GM23338 (cell line): ENCODE results near the gene EFTUD2. TPM values are rescaled to one million over a fixed set of nuclear protein-coding genes. Genes with fewer than 3 reads are reported as not detected.

Experiments used
- ATAC-seq: fragments of 200-7000 bp; cut with Tn5 transposase; 3 replicates; pipeline ENCODE4 v1.9.1; 2020
- DNase-seq: peaks from one replicate; pipeline ENCODE4 v3.0.0-alpha.2; 2015; ENCODE audit warnings: low spot score
- H2AFZ ChIP-seq: fragments of 200-600 bp; sonication (generic); 2 replicates; pipeline ENCODE4 v1.8.0; 2016; ENCODE audit warnings: antibody characterized with exemption, mild to moderate bottlenecking, moderate library complexity
- H3F3A ChIP-seq: fragments of 200-600 bp; sonication (generic); replicated peaks from 2 replicates; pipeline ENCODE4 v1.8.0; 2017; ENCODE audit warnings: antibody characterized with exemption, mixed run types, low read depth
- H3K27ac ChIP-seq: fragments of 200-600 bp; sonication (generic); 2 replicates; pipeline ENCODE4 v1.6.1; 2016; ENCODE audit warnings: low read depth
- H3K27me3 ChIP-seq: fragments of 200-600 bp; sonication (generic); 2 replicates; pipeline ENCODE4 v1.8.0; 2016; ENCODE audit warnings: mild to moderate bottlenecking, mixed run types, moderate library complexity; ENCODE audit not compliant: insufficient read depth
- H3K36me3 ChIP-seq: fragments of 200-600 bp; sonication (generic); 2 replicates; pipeline ENCODE4 v1.8.0; 2016; ENCODE audit warnings: mild to moderate bottlenecking; ENCODE audit not compliant: insufficient read depth
- H3K4me1 ChIP-seq: fragments of 200-600 bp; sonication (generic); 2 replicates; pipeline ENCODE4 v1.8.0; 2016; ENCODE audit warnings: mild to moderate bottlenecking, moderate library complexity; ENCODE audit not compliant: insufficient read depth
- H3K4me2 ChIP-seq: fragments of 200-600 bp; sonication (generic); 2 replicates; pipeline ENCODE4 v1.7.1; 2017; ENCODE audit warnings: mixed run types
- H3K4me3 ChIP-seq: fragments of 200-600 bp; sonication (generic); 2 replicates; pipeline ENCODE4 v1.6.1; 2016; ENCODE audit warnings: mixed run types
- H3K79me2 ChIP-seq: fragments of 200-600 bp; sonication (generic); replicated peaks from 2 replicates; pipeline ENCODE4 v1.8.0; 2017; ENCODE audit warnings: mild to moderate bottlenecking; ENCODE audit not compliant: insufficient read depth
- H3K9me2 ChIP-seq: fragments of 200-600 bp; sonication (generic); 2 replicates; pipeline ENCODE4 v1.8.0; 2017; ENCODE audit not compliant: insufficient read depth
- H4K20me1 ChIP-seq: fragments of 200-600 bp; sonication (generic); replicated peaks from 2 replicates; pipeline ENCODE4 v1.8.0; 2017; ENCODE audit warnings: mild to moderate bottlenecking; ENCODE audit not compliant: insufficient read depth
- H3K27ac Mint-ChIP-seq: 2 replicates; pipeline ENCODE4 v1.8.0; 2020; ENCODE audit warnings: inconsistent platforms, mild to moderate bottlenecking, moderate library complexity, mixed read lengths
- H3K27me3 Mint-ChIP-seq: 3 replicates; pipeline ENCODE4 v1.8.0; 2022; ENCODE audit warnings: low read depth, mild to moderate bottlenecking, moderate library complexity, mixed read lengths, inconsistent platforms; ENCODE audit not compliant: insufficient read depth, poor library complexity
- H3K36me3 Mint-ChIP-seq: 3 replicates; pipeline ENCODE4 v1.8.0; 2021; ENCODE audit warnings: low read depth, mild to moderate bottlenecking, inconsistent platforms, moderate library complexity, mixed read lengths
- H3K4me1 Mint-ChIP-seq: 3 replicates; pipeline ENCODE4 v1.8.0; 2020; ENCODE audit warnings: mild to moderate bottlenecking, inconsistent platforms, mixed read lengths
- H3K4me3 Mint-ChIP-seq: 3 replicates; pipeline ENCODE4 v1.8.0; 2021; ENCODE audit warnings: moderate library complexity, mild to moderate bottlenecking, inconsistent platforms, mixed read lengths
- H3K9me3 Mint-ChIP-seq: 3 replicates; pipeline ENCODE4 v1.8.0; 2020; ENCODE audit warnings: moderate library complexity, mild to moderate bottlenecking, inconsistent platforms, mixed read lengths
- CREB1 ChIP-seq: fragments of 250-450 bp; sonication (Bioruptor Pico); IDR thresholded peaks from 2 replicates; pipeline ENCODE4 v1.5.0; 2020; ENCODE audit warnings: low read depth, mild to moderate bottlenecking, moderate library complexity
- EZH2 ChIP-seq: fragments of 200-600 bp; sonication (generic); IDR thresholded peaks from one replicate; pipeline ENCODE4 v1.8.0; 2017; ENCODE audit warnings: antibody characterized with exemption, mild to moderate bottlenecking, low read depth; ENCODE audit not compliant: unreplicated experiment
- JUNB ChIP-seq: IDR thresholded peaks from one replicate; pipeline ENCODE4 v1.6.1; 2016; ENCODE audit warnings: antibody characterized with exemption; ENCODE audit not compliant: unreplicated experiment
- STAT1 ChIP-seq: IDR thresholded peaks from one replicate; pipeline ENCODE4 v1.6.1; 2016; ENCODE audit warnings: antibody characterized with exemption; ENCODE audit not compliant: unreplicated experiment
- ZNF462 ChIP-seq: fragments of 250-450 bp; sonication (Bioruptor Pico); IDR thresholded peaks from 2 replicates; pipeline ENCODE4 v1.5.0; 2020; ENCODE audit warnings: mild to moderate bottlenecking, moderate library complexity
- polyA plus RNA-seq: library from polyadenylated mRNA; unstranded; fragments of >200 nt; fragmentation: Nextera tagmentation; extraction: Ambion mirVana; gene quantifications from 2 replicates; pipeline ENCODE4 v1.2.1, GENCODE V29; 2016
- total RNA-seq: library from RNA; depleted of rRNA; stranded (reverse); fragments of >200 nt; shearing (Covaris generic); gene quantifications from 2 replicates; pipeline ENCODE4 v1.2.3, GENCODE V29; 2014

The EFTUD2 gene
- total and polyA plus RNA-seq, 2 experiments from 2014 or later: 61.6 to 196 TPM

GRCh38 chr17:44871556-44871955, 27.7 kb downstream of the EFTUD2 start (continued):
- TF ChIP-seq ZNF462 (no peak), CREB1 (CRISPR knock-in tag) (no peak)

DNA sequence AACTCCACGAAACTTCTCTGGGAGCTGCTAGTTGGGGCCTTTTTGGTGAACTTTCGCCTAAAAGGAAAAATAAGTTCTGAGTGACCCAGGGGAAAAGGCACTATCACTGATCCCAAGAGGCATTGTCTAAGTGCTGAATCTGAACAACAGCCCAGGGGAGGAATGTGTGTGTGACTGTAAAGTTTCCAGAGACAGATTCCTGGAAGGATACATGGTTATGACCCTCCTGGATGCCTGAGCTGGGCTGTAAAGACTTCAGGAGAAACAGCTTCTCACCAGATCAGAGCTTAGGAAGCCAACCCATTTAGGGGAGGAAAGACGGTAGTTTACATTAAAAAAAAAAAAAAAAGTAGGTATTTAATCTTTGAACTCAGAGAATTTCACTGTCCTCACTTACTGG, 31.4 kb downstream of the EFTUD2 start:
- H3K9me3 Mint-ChIP-seq: no peaks in the 10 kb centered on the region
- H3K27me3 Mint-ChIP-seq: no peaks in the 10 kb centered on the region
- no peak overlapping the region for H2AFZ ChIP-seq
- no peaks in the 10 kb centered on the region for H3K4me1 Mint-ChIP-seq
- TF ChIP-seq CREB1 (CRISPR knock-in tag) (no peak), JUNB (no peak), STAT1 (no peak), EZH2 (no peak)
- no peak overlapping the region for H3K27ac Mint-ChIP-seq
- peaks cover 22% of the 10 kb centered on the region for H3F3A ChIP-seq
- peaks cover 48% of the 10 kb centered on the region for H3K36me3 ChIP-seq
- H4K20me1 ChIP-seq: peaks cover 13% of the 10 kb centered on the region
- no peak overlapping the region for H3K4me2 ChIP-seq
- H3K4me1 ChIP-seq: no peaks in the 10 kb centered on the region
- no peaks in the 10 kb centered on the region for H3K27me3 ChIP-seq
- H3K9me2 ChIP-seq: no peaks in the 10 kb centered on the region
- H3K4me3 Mint-ChIP-seq: no peak overlapping the region
- no peak for DNase-seq
- ATAC-seq: no peak
- no peak overlapping the region for H3K4me3 ChIP-seq
- no peaks in the 10 kb centered on the region for H3K79me2 ChIP-seq
- no peak overlapping the region for H3K27ac ChIP-seq
- H3K36me3 Mint-ChIP-seq: peaks cover 70% of the 10 kb centered on the region
